SK-N-MC (cell line): ENCODE data around the gene VASP.

ENCODE experiments used
- DNase-seq: peaks from one replicate; pipeline ENCODE4 v3.0.0-alpha.2; 2011; ENCODE audit warnings: low read depth, low spot score
- H3K27ac ChIP-seq: fragments of 200-600 bp; sonication (generic); 2 replicates; pipeline ENCODE4 v1.5.1; 2016; ENCODE audit warnings: mixed run types
- H3K36me3 ChIP-seq: fragments of 200-600 bp; sonication (generic); 2 replicates; pipeline ENCODE4 v1.6.1; 2017; ENCODE audit warnings: antibody characterized with exemption, low read length, mixed read lengths; ENCODE audit not compliant: insufficient read depth
- H3K4me3 ChIP-seq: fragments of 200-600 bp; sonication (generic); 2 replicates; pipeline ENCODE4 v1.5.1; 2016
- H3K9ac ChIP-seq: fragments of 200-600 bp; sonication (generic); 2 replicates; pipeline ENCODE4 v1.8.0; 2017; ENCODE audit warnings: mixed run types, mixed read lengths; ENCODE audit not compliant: insufficient read length
- H3K9me3 ChIP-seq: fragments of 200-600 bp; sonication (generic); 2 replicates; pipeline ENCODE4 v1.6.1; 2017; ENCODE audit warnings: low read depth, mild to moderate bottlenecking, antibody characterized with exemption, low read length, moderate library complexity, mixed read lengths
- EZH2 ChIP-seq: fragments of 200-600 bp; sonication (generic); IDR thresholded peaks from one replicate; pipeline ENCODE4 v1.6.1; 2017; ENCODE audit warnings: antibody characterized with exemption
- FOXP2 ChIP-seq: optimal IDR thresholded peaks from 2 replicates; pipeline ENCODE3; 2011; ENCODE audit warnings: mild to moderate bottlenecking, moderate library complexity; ENCODE audit not compliant: insufficient read depth; ENCODE audit errors: extremely low read length, control extremely low read depth
- POLR2AphosphoS5 ChIP-seq: IDR thresholded peaks from 2 replicates; pipeline ENCODE4 v1.6.1; 2012; ENCODE audit warnings: mild to moderate bottlenecking, low read depth, low read length, borderline replicate concordance

Gene VASP

DNA sequence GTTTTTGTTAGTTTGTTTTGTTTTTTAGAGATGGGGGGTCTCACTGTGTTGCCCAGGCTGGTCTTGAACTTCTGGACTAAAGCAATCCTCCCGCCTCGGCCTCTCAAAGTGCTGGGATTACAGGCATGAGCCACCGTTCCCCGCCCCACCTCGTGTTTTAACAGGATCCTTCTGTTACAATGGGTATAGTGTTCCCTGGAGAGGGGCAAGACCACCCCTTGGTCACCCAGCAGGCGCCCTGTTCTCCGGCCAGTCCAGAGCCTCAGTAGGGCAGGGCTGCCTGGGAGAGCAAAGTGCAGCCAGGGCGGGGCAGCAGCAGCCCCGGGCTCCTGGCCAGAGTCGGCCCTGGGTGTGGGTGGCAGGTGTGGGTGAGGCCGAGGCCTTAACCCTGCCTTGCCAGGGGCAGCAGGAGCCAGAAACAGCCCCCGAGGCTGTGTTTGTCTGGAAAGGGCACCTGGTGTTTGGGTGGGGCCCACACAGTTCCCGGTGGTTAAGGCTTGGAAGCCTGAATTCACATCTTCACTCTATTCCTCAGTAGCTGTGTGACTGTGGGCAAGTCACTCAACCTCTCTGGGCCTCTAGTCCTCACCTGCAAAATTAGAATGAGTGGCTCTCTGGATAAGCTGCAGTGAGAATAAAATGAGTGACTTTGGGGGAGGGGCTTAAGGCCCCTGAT lies 7.2 kb downstream of the VASP start:
- no peak for DNase-seq
- H3K27ac ChIP-seq: no peak overlapping the region
- no peak for TF ChIP-seq FOXP2
- no peak for TF ChIP-seq EZH2
- no peak for TF ChIP-seq POLR2AphosphoS5
- no peak overlapping the region for H3K9ac ChIP-seq
- no peaks in the 10 kb centered on the region for H3K9me3 ChIP-seq
- no peaks in the 10 kb centered on the region; the same call in 1 of the 2 replicates for H3K36me3 ChIP-seq
- H3K4me3 ChIP-seq: no peak overlapping the region

- Histone ChIP-seq H3K9ac (no peak overlapping the region), H3K27ac (no peak overlapping the region), H3K4me3 (no peak overlapping the region), H3K9me3 (no peaks in the 10 kb centered on the region), H3K36me3 (no peaks in the 10 kb centered on the region; the same call in 1 of the 2 replicates)
- no peak for TF ChIP-seq FOXP2
- TF ChIP-seq POLR2AphosphoS5: no peak
- TF ChIP-seq EZH2: no peak
- DNase-seq: no peak
Measured at GRCh38 chr19:45515081-45515624, 7.9 kb downstream of the VASP start.

GRCh38 chr19:45515807-45516401 lies 8.6 kb downstream of the VASP start:
- no peak overlapping the region for H3K27ac ChIP-seq
- no peaks in the 10 kb centered on the region; the same call in 1 of the 2 replicates for H3K36me3 ChIP-seq
- TF ChIP-seq POLR2AphosphoS5 (no peak), FOXP2 (no peak), EZH2 (no peak)
- no peaks in the 10 kb centered on the region for H3K9me3 ChIP-seq
- no peak overlapping the region for H3K4me3 ChIP-seq
- DNase-seq: no peak
- H3K9ac ChIP-seq: no peak overlapping the region

GRCh38 chr19:45517238-45517637 lies 10.0 kb downstream of the VASP start:
- Histone ChIP-seq H3K36me3 (no peaks in the 10 kb centered on the region; the same call in 1 of the 2 replicates), H3K4me3 (no peak overlapping the region), H3K27ac (no peak overlapping the region), H3K9me3 (no peaks in the 10 kb centered on the region), H3K9ac (no peak overlapping the region)
- TF ChIP-seq POLR2AphosphoS5 (no peak), EZH2 (no peak), FOXP2 (no peak)
- no peak for DNase-seq

- no peak overlapping the region for H3K9ac ChIP-seq
- H3K4me3 ChIP-seq: no peak overlapping the region
- no peaks in the 10 kb centered on the region for H3K9me3 ChIP-seq
- TF ChIP-seq POLR2AphosphoS5 (no peak), FOXP2 (no peak), EZH2 (no peak)
- no peak for DNase-seq
- H3K36me3 ChIP-seq: no peaks in the 10 kb centered on the region; the same call in 1 of the 2 replicates
- H3K27ac ChIP-seq: no peak overlapping the region
Measured at GRCh38 chr19:45517641-45518468, 10.6 kb downstream of the VASP start.

- Histone ChIP-seq H3K27ac (no peak overlapping the region), H3K9ac (no peak overlapping the region), H3K9me3 (no peaks in the 10 kb centered on the region), H3K4me3 (no peak overlapping the region), H3K36me3 (no peaks in the 10 kb centered on the region; the same call in 1 of the 2 replicates)
- TF ChIP-seq EZH2 (no peak), POLR2AphosphoS5 (no peak), FOXP2 (no peak)
- no peak for DNase-seq
Measured at GRCh38 chr19:45518469-45518826, 11.2 kb downstream of the VASP start.

GRCh38 chr19:45522010-45522941 lies 15.0 kb downstream of the VASP start:
- DNase-seq: no peak
- Histone ChIP-seq H3K9me3 (no peaks in the 10 kb centered on the region), H3K4me3 (no peak overlapping the region), H3K36me3 (peaks cover 4% of the 10 kb centered on the region; the same call in 1 of the 2 replicates), H3K9ac (no peak overlapping the region), H3K27ac (no peak overlapping the region)
- TF ChIP-seq POLR2AphosphoS5: no peak
- no peak for TF ChIP-seq EZH2
- TF ChIP-seq FOXP2: no peak
